DND-41 (cell line): ENCODE data around the gene MGAT5B.

Experiments used
- ATAC-seq: fragments of 200-7000 bp; cut with Tn5 transposase; 3 replicates; pipeline ENCODE4 v1.9.1; 2021; ENCODE audit warnings: low read depth; ENCODE audit not compliant: insufficient read depth
- DNase-seq: peaks from one replicate; pipeline ENCODE4 v3.0.0-alpha.2; 2020
- H2AFZ ChIP-seq: 2 replicates; pipeline ENCODE4 v1.6.0; 2012; ENCODE audit warnings: low read depth, low read length
- H3K27ac ChIP-seq: 2 replicates; pipeline ENCODE4 v1.5.1; 2012; ENCODE audit warnings: low read length, inconsistent platforms
- H3K27me3 ChIP-seq: fragments of 200-600 bp; sonication (generic); 2 replicates; pipeline ENCODE4 v1.6.0; 2012; ENCODE audit warnings: low read length, mild to moderate bottlenecking, inconsistent platforms; ENCODE audit not compliant: insufficient read depth, poor library complexity
- H3K36me3 ChIP-seq: 2 replicates; pipeline ENCODE4 v1.5.1; 2012; ENCODE audit warnings: low read length, inconsistent platforms; ENCODE audit not compliant: insufficient read depth
- H3K4me1 ChIP-seq: 2 replicates; pipeline ENCODE4 v1.5.1; 2012; ENCODE audit warnings: mild to moderate bottlenecking, low read length; ENCODE audit not compliant: insufficient read depth
- H3K4me2 ChIP-seq: 2 replicates; pipeline ENCODE4 v1.6.0; 2012; ENCODE audit warnings: mild to moderate bottlenecking, moderate library complexity, low read length, inconsistent platforms; ENCODE audit not compliant: insufficient read depth
- H3K4me3 ChIP-seq, 2 experiments: fragments of 200-600 bp in 1 of 2; shearing (Covaris generic) in 1 of 2; 2 replicates each; pipeline ENCODE4 v1.5.1; 2012 to 2016; ENCODE audit warnings: inconsistent platforms in 2 of 2, low read length in 2 of 2, mild to moderate bottlenecking in 2 of 2, low read depth in 1 of 2, moderate library complexity in 1 of 2
- H3K79me2 ChIP-seq: 2 replicates; pipeline ENCODE4 v1.6.0; 2012; ENCODE audit warnings: low read length, inconsistent platforms; ENCODE audit not compliant: insufficient read depth
- H3K9ac ChIP-seq: 2 replicates; pipeline ENCODE4 v1.6.0; 2012; ENCODE audit warnings: low read depth, mild to moderate bottlenecking, inconsistent platforms, low read length, moderate library complexity
- H3K9me3 ChIP-seq: 2 replicates; pipeline ENCODE4 v1.5.1; 2012; ENCODE audit warnings: low read length, moderate library complexity, mild to moderate bottlenecking, inconsistent platforms; ENCODE audit not compliant: insufficient read depth, severe bottlenecking
- H4K20me1 ChIP-seq: 2 replicates; pipeline ENCODE4 v1.6.0; 2012; ENCODE audit warnings: low read length; ENCODE audit not compliant: insufficient read depth
- CTCF ChIP-seq: IDR thresholded peaks from 2 replicates; pipeline ENCODE4 v1.5.1; 2012; ENCODE audit warnings: borderline replicate concordance, low read length, moderate library complexity, mild to moderate bottlenecking; ENCODE audit not compliant: poor library complexity, severe bottlenecking; ENCODE audit errors: extremely low read depth
- EZH2 ChIP-seq: IDR thresholded peaks from 3 replicates; pipeline ENCODE4 v1.6.1; 2012; ENCODE audit warnings: borderline replicate concordance, low read depth, mild to moderate bottlenecking, moderate library complexity, low read length, inconsistent platforms; ENCODE audit not compliant: severe bottlenecking

The MGAT5B gene

GRCh38 chr17:76929148-76929547 is 60.9 kb downstream of the MGAT5B start:
- no peaks in the 10 kb centered on the region for H3K9me3 ChIP-seq
- H4K20me1 ChIP-seq = peaks cover 7% of the 10 kb centered on the region; the same call in 1 of the 2 replicates
- H3K36me3 ChIP-seq = no peaks in the 10 kb centered on the region
- no peaks in the 10 kb centered on the region for H3K79me2 ChIP-seq
- ATAC-seq (no peak), DNase-seq (no peak)
- no peak overlapping the region for H3K9ac ChIP-seq
- H3K27ac ChIP-seq = no peak overlapping the region
- no peak overlapping the region for H2AFZ ChIP-seq
- TF ChIP-seq EZH2 (no peak), CTCF (no peak)
- H3K27me3 ChIP-seq = no peaks in the 10 kb centered on the region
- no peaks in the 10 kb centered on the region for H3K4me1 ChIP-seq
- no peak overlapping the region for H3K4me2 ChIP-seq
- no peak overlapping the region for H3K4me3 ChIP-seq

GRCh38 chr17:76929601-76930000 is 61.4 kb downstream of the MGAT5B start:
- no peaks in the 10 kb centered on the region for H3K9me3 ChIP-seq
- H3K27ac ChIP-seq = no peak overlapping the region
- no peaks in the 10 kb centered on the region for H3K4me1 ChIP-seq
- no peak overlapping the region for H3K4me3 ChIP-seq
- DNase-seq (no peak), ATAC-seq (no peak)
- H4K20me1 ChIP-seq = peaks cover 5% of the 10 kb centered on the region; the same call in 1 of the 2 replicates
- no peak overlapping the region for H3K9ac ChIP-seq
- no peaks in the 10 kb centered on the region for H3K36me3 ChIP-seq
- no peaks in the 10 kb centered on the region for H3K27me3 ChIP-seq
- no peak for TF ChIP-seq EZH2
- no peak for TF ChIP-seq CTCF
- no peaks in the 10 kb centered on the region for H3K79me2 ChIP-seq
- no peak overlapping the region for H3K4me2 ChIP-seq
- H2AFZ ChIP-seq = no peak overlapping the region

GRCh38 chr17:76930107-76930506 is 61.9 kb downstream of the MGAT5B start:
- Histone ChIP-seq H3K79me2 (no peaks in the 10 kb centered on the region), H3K36me3 (no peaks in the 10 kb centered on the region), H3K9ac (no peak overlapping the region), H4K20me1 (peaks cover 4% of the 10 kb centered on the region; the same call in 1 of the 2 replicates), H3K27ac (no peak overlapping the region), H3K27me3 (no peaks in the 10 kb centered on the region), H3K9me3 (no peaks in the 10 kb centered on the region), H3K4me2 (no peak overlapping the region), H3K4me1 (no peaks in the 10 kb centered on the region), H3K4me3 (no peak overlapping the region), H2AFZ (no peak overlapping the region)
- ATAC-seq (no peak), DNase-seq (no peak)
- TF ChIP-seq EZH2 (no peak), CTCF (no peak)
